HepG2 (cell line): Measurements from ENCODE around the gene PPA1. TPM values are rescaled to one million over a fixed set of nuclear protein-coding genes. Genes with fewer than 3 reads are reported as not detected.

Experiments used
- ATAC-seq: fragments of 200-7000 bp; cut with Tn5 transposase; 3 replicates; pipeline ENCODE4 v1.9.1; 2020; ENCODE audit warnings: mild to moderate bottlenecking, moderate library complexity
- BruUV-seq: library from RNA; stranded (reverse); fragments of 400-500 nt; replicated peaks from 2 replicates; lab custom pipeline; 2021; lab: Mats Ljungman, UMichigan
- CTCF ChIA-PET: fragments of 300-600 bp; formaldehyde crosslinking; extraction: SDS; loops from one replicate; lab custom pipeline; 2021; ENCODE audit warnings: low total read pairs, inconsistent platforms, low intra/inter-chr PET ratio; lab: Yijun Ruan, JAX
- POLR2A ChIA-PET: fragments of 350-600 bp; sonication (Branson Sonifier 250); formaldehyde crosslinking; loops from one replicate; lab custom pipeline; 2020; ENCODE audit warnings: antibody characterized with exemption, inconsistent platforms; lab: Yijun Ruan, JAX
- DNase-seq: peaks from one replicate; pipeline ENCODE4 v3.0.0-alpha.2; 2015; ENCODE audit warnings: low spot score
- FAIRE-seq: peaks from 3 replicates; lab custom pipeline; 2011; peaks lifted over from hg19 to GRCh38; lab: Jason Lieb, UNC
- H2AFZ ChIP-seq: one replicate; pipeline ENCODE4 v1.6.1; 2011; ENCODE audit warnings: low read length, inconsistent platforms
- H3K27ac ChIP-seq: fragments of 300-600 bp; 3 replicates; pipeline ENCODE4 v1.8.0; 2011; ENCODE audit warnings: mixed run types, mild to moderate bottlenecking, mixed read lengths, low read length, inconsistent platforms; ENCODE audit not compliant: insufficient read depth; ENCODE audit errors: extremely low read length
- H3K27me3 ChIP-seq, 2 experiments: fragments of 200-600 bp in 1 of 2; 2 replicates in 1 of 2; 3 replicates in 1 of 2; pipeline versions ENCODE4 v1.6.0 to v1.8.0; 2011; ENCODE audit warnings: low read length in 2 of 2, mild to moderate bottlenecking in 2 of 2, moderate library complexity in 2 of 2, inconsistent platforms in 1 of 2; ENCODE audit not compliant: insufficient read depth in 2 of 2, control insufficient read depth in 1 of 2
- H3K36me3 ChIP-seq, 2 experiments: fragments of 200-600 bp in 1 of 2; replicated peaks in 1 of 2; 2 replicates in 1 of 2; 3 replicates in 1 of 2; pipeline versions ENCODE4 v1.5.1 to v1.8.0; 2011; ENCODE audit warnings: low read length in 2 of 2, inconsistent platforms in 1 of 2; ENCODE audit not compliant: insufficient read depth in 2 of 2, control insufficient read depth in 1 of 2
- H3K4me1 ChIP-seq: 2 replicates; pipeline ENCODE4 v1.5.1; 2012; ENCODE audit warnings: low read length, inconsistent platforms; ENCODE audit not compliant: insufficient read depth
- H3K4me2 ChIP-seq: 2 replicates; pipeline ENCODE4 v1.6.0; 2011; ENCODE audit warnings: low read depth, low read length, inconsistent platforms
- H3K4me3 ChIP-seq, 3 experiments: fragments of 200-600 bp in 1 of 3; sonication (generic), shearing (Covaris generic) in 1 of 3; replicated peaks in 1 of 3; 2 replicates each; pipeline ENCODE4 v1.5.1; 2011 to 2016; ENCODE audit warnings: low read length in 3 of 3, inconsistent platforms in 2 of 3, low read depth in 2 of 3, mild to moderate bottlenecking in 2 of 3, control low read depth in 1 of 3, mixed read lengths in 1 of 3; ENCODE audit not compliant: insufficient read depth in 1 of 3
- H3K79me2 ChIP-seq: one replicate; pipeline ENCODE4 v1.6.1; 2011; ENCODE audit warnings: low read length, inconsistent platforms; ENCODE audit not compliant: insufficient read depth
- H3K9ac ChIP-seq: 2 replicates; pipeline ENCODE4 v1.6.0; 2011; ENCODE audit warnings: mild to moderate bottlenecking, low read depth, low read length, inconsistent platforms; ENCODE audit not compliant: insufficient read depth
- H3K9me3 ChIP-seq: 2 replicates; pipeline ENCODE4 v1.5.1; 2012; ENCODE audit warnings: mild to moderate bottlenecking, low read length
- H4K20me1 ChIP-seq: 2 replicates; pipeline ENCODE4 v1.6.0; 2011; ENCODE audit warnings: inconsistent platforms, mild to moderate bottlenecking, low read length, moderate library complexity; ENCODE audit not compliant: insufficient read depth
- ETV6 ChIP-seq: sonication (generic); formaldehyde crosslinking; conservative IDR thresholded peaks from 2 replicates; pipeline ENCODE4 v1.4.0; 2020; ENCODE audit warnings: missing genetic modification reagents
- MAZ ChIP-seq, 2 experiments: sonication (generic) in 1 of 2; formaldehyde crosslinking in 1 of 2; IDR thresholded peaks; 2 replicates each; pipeline versions ENCODE4 v1.5.0 to v1.6.1; 2012 to 2020; ENCODE audit warnings: low read depth in 2 of 2, mild to moderate bottlenecking in 2 of 2, borderline replicate concordance in 1 of 2, improper control_type of control experiment in 1 of 2, low read length in 1 of 2, missing genetic modification reagents in 1 of 2, moderate library complexity in 1 of 2
- NCOA2 ChIP-seq: sonication (generic); formaldehyde crosslinking; IDR thresholded peaks from 2 replicates; pipeline ENCODE4 v1.8.0; 2022; ENCODE audit warnings: inconsistent platforms
- RFXANK ChIP-seq: IDR thresholded peaks from 2 replicates; pipeline ENCODE4 v1.6.1; 2016
- SRSF1 ChIP-seq: fragments of 200-400 bp; formaldehyde crosslinking; optimal IDR thresholded peaks from 2 replicates; pipeline ENCODE3; 2017; ENCODE audit warnings: mild to moderate bottlenecking, low read depth, low read length, moderate library complexity
- ZNF549 ChIP-seq: sonication (generic); formaldehyde crosslinking; IDR thresholded peaks from 2 replicates; pipeline ENCODE4 v1.5.0; 2020; ENCODE audit warnings: missing genetic modification reagents
- ZNF777 ChIP-seq: sonication (generic); formaldehyde crosslinking; IDR thresholded peaks from 2 replicates; pipeline ENCODE4 v1.4.0; 2020; ENCODE audit warnings: missing genetic modification reagents
- ZSCAN12 ChIP-seq: sonication (generic); formaldehyde crosslinking; IDR thresholded peaks from 2 replicates; pipeline ENCODE4 v1.9.0; 2021; ENCODE audit warnings: mild to moderate bottlenecking, missing genetic modification reagents
- ZSCAN9 ChIP-seq: IDR thresholded peaks from 2 replicates; pipeline ENCODE4 v1.6.1; 2016; ENCODE audit warnings: borderline replicate concordance
- WGBS: methylation state at CpG from one replicate; pipeline ENCODE4 v1.1.6; 2017; ENCODE audit warnings: low lambda C conversion rate; 5-methylcytosine and 5-hydroxymethylcytosine counted together
- in situ Hi-C: cut with HindIII; loops from 2 replicates; pipeline ENCODE4 v1.10.0; 2017; ENCODE audit warnings: low pct_unique_long_range_greater_than_20kb; ENCODE audit not compliant: extremely low pct_ligation_motif_present
- intact Hi-C: fragments of 100-400 bp; cut with micrococcal nuclease; formaldehyde crosslinking; loops from one replicate; pipeline ENCODE4 v1.10.0; 2022; ENCODE audit not compliant: unreplicated experiment
- polyA plus RNA-seq, 8 experiments: library from polyadenylated mRNA; depleted of rRNA in 3 of 8; stranded (reverse) in 7 of 8; unstranded in 1 of 8; fragments of >200 nt; fragmentation: Illumina TruSeq in 4 of 8; extraction: Trizol in 4 of 8; gene quantifications; 2 replicates each; pipeline versions ENCODE4 v1.2.1 to v1.2.3, GENCODE V29; 2011 to 2016; ENCODE audit warnings: low read depth in 4 of 8, missing spikeins in 1 of 8, mixed read lengths in 1 of 8; ENCODE audit not compliant: insufficient read depth in 1 of 8
- total RNA-seq, 5 experiments: library from RNA; depleted of rRNA; stranded (reverse); fragments of >200 nt; fragmentation: Illumina TruSeq; extraction: Trizol; gene quantifications; 2 replicates each; pipeline ENCODE4 v1.2.3, GENCODE V29; 2016; ENCODE audit warnings: low read depth in 1 of 5
- TF ChIP-seq, protein P1 (sequence below): IDR thresholded peaks from 2 replicates; pipeline ENCODE4 v1.6.1; 2016; ENCODE audit warnings: low read depth, control low read depth
- TF ChIP-seq, protein P2 (sequence below): sonication (generic); formaldehyde crosslinking; IDR thresholded peaks from 2 replicates; pipeline ENCODE4 v1.4.0; 2020; ENCODE audit warnings: missing genetic modification reagents, borderline replicate concordance
- TF ChIP-seq, protein P3 (sequence below), 2 experiments: sonication (generic) in 1 of 2; formaldehyde crosslinking in 1 of 2; IDR thresholded peaks; 2 replicates each; pipeline versions ENCODE4 v1.4.0 to v1.6.1; 2016 to 2020; ENCODE audit warnings: borderline replicate concordance in 1 of 2, low read depth in 1 of 2, mild to moderate bottlenecking in 1 of 2, missing genetic modification reagents in 1 of 2
- TF ChIP-seq, protein P4 (sequence below): sonication (generic); formaldehyde crosslinking; IDR thresholded peaks from 2 replicates; pipeline ENCODE4 v1.4.0; 2020; ENCODE audit warnings: missing genetic modification reagents

The PPA1 gene
- total and polyA plus RNA-seq, 2 of the 13 experiments (the other 11 are each of a cell fraction or from before 2014, with no cell fraction given) = 136 to 250 TPM

DNA sequence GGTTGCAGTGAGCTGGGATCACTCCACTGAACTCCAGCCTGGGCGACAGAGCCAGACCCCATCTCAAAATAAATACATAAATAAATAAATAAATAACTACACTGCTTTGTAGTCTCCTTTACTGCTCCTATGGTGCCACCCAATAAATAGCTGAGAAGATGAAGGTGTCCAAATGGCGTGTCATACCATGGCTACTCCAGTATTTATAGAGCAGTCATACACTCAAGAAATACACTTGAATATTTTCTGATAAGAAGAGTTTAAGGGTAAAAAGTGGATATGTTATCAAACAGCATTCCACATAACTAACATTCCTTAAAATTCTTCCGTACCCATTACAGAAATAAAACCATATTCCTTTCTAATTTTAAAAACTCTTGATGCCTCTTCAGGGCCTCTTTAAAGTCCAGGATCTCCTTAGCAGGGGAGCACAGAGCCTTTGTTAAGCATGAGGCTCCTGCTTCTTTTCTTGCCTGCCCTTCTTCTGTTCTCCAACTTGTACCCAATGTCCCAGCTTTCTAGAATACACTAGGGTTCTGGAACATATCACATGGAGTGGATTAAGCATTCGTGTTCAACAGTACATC is 55.0 kb downstream of the PPA1 start (continued):
- TF ChIP-seq ZSCAN9 (CRISPR knock-in tag) (no peak), SRSF1 (no peak), ZNF549 (CRISPR knock-in tag) (no peak), ETV6 (CRISPR knock-in tag) (no peak), ZNF777 (CRISPR knock-in tag) (no peak), RFXANK (no peak), MAZ (IDR thresholded peaks at IDR 0.05; ENCODE audit: borderline replicate concordance, low read depth, low read length) (no peak), MAZ (CRISPR knock-in tag; IDR thresholded peaks at IDR 0.05; ENCODE audit: low read depth) (no peak)

DNA sequence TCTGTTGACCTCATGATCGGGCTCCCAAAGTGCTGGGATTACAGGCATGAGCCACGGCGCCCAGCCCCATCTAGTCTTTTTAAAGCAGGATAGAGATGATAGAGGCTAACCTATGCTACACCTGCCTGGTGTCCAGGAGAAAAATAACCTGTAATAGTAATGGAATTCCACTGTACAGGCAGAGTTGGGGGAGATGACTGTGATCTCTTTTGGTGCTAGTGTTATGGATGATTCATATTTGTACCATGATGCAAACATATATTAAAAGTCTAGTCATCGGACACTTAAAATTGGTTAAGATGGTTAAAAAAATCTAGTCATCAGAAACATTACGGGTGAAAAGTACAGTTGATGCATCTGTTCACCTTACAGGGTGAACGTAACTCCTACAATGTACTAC is 56.8 kb downstream of the PPA1 start:
- ATAC-seq (no peak), FAIRE-seq (no peak), DNase-seq (no peak)
- 76% methylated on average over 6 of the region's 6 CpGs for WGBS
- Histone ChIP-seq H2AFZ (no peak overlapping the region), H3K27me3 (no peaks in the 10 kb centered on the region), H3K79me2 (no peaks in the 10 kb centered on the region), H4K20me1 (no peaks in the 10 kb centered on the region), H3K9ac (no peak overlapping the region), H3K4me3 (no peak overlapping the region), H3K36me3 (no peaks in the 10 kb centered on the region), H3K27ac (no peak overlapping the region), H3K4me2 (no peak overlapping the region), H3K4me1 (peaks cover 28% of the 10 kb centered on the region), H3K9me3 (no peaks in the 10 kb centered on the region; the same call in 1 of the 2 replicates)
- no TSS peak for BruUV-seq
- intact Hi-C loops = no loop called here
- POLR2A ChIA-PET = no interaction called here
- CTCF ChIA-PET = no interaction called here
- in situ Hi-C loops = no loop called here
- TF ChIP-seq, protein P1, sequence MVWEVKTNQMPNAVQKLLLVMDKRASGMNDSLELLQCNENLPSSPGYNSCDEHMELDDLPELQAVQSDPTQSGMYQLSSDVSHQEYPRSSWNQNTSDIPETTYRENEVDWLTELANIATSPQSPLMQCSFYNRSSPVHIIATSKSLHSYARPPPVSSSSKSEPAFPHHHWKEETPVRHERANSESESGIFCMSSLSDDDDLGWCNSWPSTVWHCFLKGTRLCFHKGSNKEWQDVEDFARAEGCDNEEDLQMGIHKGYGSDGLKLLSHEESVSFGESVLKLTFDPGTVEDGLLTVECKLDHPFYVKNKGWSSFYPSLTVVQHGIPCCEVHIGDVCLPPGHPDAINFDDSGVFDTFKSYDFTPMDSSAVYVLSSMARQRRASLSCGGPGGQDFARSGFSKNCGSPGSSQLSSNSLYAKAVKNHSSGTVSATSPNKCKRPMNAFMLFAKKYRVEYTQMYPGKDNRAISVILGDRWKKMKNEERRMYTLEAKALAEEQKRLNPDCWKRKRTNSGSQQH (CRISPR knock-in tag) = no peak
- TF ChIP-seq, protein P2, sequence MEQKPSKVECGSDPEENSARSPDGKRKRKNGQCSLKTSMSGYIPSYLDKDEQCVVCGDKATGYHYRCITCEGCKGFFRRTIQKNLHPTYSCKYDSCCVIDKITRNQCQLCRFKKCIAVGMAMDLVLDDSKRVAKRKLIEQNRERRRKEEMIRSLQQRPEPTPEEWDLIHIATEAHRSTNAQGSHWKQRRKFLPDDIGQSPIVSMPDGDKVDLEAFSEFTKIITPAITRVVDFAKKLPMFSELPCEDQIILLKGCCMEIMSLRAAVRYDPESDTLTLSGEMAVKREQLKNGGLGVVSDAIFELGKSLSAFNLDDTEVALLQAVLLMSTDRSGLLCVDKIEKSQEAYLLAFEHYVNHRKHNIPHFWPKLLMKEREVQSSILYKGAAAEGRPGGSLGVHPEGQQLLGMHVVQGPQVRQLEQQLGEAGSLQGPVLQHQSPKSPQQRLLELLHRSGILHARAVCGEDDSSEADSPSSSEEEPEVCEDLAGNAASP (CRISPR knock-in tag) = no peak
- TF ChIP-seq NCOA2 (CRISPR knock-in tag) (no peak), ZSCAN12 (no peak)
- TF ChIP-seq, protein P3, sequence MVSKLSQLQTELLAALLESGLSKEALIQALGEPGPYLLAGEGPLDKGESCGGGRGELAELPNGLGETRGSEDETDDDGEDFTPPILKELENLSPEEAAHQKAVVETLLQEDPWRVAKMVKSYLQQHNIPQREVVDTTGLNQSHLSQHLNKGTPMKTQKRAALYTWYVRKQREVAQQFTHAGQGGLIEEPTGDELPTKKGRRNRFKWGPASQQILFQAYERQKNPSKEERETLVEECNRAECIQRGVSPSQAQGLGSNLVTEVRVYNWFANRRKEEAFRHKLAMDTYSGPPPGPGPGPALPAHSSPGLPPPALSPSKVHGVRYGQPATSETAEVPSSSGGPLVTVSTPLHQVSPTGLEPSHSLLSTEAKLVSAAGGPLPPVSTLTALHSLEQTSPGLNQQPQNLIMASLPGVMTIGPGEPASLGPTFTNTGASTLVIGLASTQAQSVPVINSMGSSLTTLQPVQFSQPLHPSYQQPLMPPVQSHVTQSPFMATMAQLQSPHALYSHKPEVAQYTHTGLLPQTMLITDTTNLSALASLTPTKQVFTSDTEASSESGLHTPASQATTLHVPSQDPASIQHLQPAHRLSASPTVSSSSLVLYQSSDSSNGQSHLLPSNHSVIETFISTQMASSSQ (IDR thresholded peaks at IDR 0.05; ENCODE audit: low read depth) = no peak
- TF ChIP-seq, protein P3 (CRISPR knock-in tag; IDR thresholded peaks at IDR 0.05; ENCODE audit: borderline replicate concordance) = no peak
- TF ChIP-seq, protein P4, sequence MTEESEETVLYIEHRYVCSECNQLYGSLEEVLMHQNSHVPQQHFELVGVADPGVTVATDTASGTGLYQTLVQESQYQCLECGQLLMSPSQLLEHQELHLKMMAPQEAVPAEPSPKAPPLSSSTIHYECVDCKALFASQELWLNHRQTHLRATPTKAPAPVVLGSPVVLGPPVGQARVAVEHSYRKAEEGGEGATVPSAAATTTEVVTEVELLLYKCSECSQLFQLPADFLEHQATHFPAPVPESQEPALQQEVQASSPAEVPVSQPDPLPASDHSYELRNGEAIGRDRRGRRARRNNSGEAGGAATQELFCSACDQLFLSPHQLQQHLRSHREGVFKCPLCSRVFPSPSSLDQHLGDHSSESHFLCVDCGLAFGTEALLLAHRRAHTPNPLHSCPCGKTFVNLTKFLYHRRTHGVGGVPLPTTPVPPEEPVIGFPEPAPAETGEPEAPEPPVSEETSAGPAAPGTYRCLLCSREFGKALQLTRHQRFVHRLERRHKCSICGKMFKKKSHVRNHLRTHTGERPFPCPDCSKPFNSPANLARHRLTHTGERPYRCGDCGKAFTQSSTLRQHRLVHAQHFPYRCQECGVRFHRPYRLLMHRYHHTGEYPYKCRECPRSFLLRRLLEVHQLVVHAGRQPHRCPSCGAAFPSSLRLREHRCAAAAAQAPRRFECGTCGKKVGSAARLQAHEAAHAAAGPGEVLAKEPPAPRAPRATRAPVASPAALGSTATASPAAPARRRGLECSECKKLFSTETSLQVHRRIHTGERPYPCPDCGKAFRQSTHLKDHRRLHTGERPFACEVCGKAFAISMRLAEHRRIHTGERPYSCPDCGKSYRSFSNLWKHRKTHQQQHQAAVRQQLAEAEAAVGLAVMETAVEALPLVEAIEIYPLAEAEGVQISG (CRISPR knock-in tag) = no peak
